ENCODE data around the gene SPAG6. TPM values are rescaled to one million over a fixed set of nuclear protein-coding genes. Genes with fewer than 3 reads are reported as not detected.

Gene SPAG6
- polyA plus RNA-seq, 3 donors: 0.11 to 0.13 TPM; not detected in 1

GRCh38 chr10:22341190-22341925, 3.9 kb upstream of the SPAG6 start:
- H3K9ac ChIP-seq (ENCODE audit: insufficient read depth, low read length, poor library complexity, severe bottlenecking): peak overlapping the region; percentile 92
- Mint-ChIP-seq H3K36me3 (peaks cover 2 to 21% of the 10 kb centered on the region in 2 donors), H3K4me3 (peak overlapping the region; percentile 79 to 94), H3K27me3 (ENCODE audit: low read depth in 3 of 3) (peaks cover 84 to 93% (median 85%) of the 10 kb centered on the region in 3 donors), H3K9me3 (peaks cover 3 to 36% (median 25%) of the 10 kb centered on the region in 7 donors), H3K4me1 (peaks cover 42% of the 10 kb centered on the region), H3K27ac (peak overlapping the region in 6 of 7 donors; percentile 51 to 71 (median 62))
- H3K36me3 ChIP-seq (replicated peaks in 1 of 2; ENCODE audit: control insufficient read depth in 1 of 2, insufficient read depth in 2 of 2, low read length in 2 of 2): no peaks in the 10 kb centered on the region
- peak overlapping the region; percentile 50 to 87 (median 76) for H3K4me3 ChIP-seq (replicated peaks in 1 of 3; ENCODE audit: low read depth in 2 of 3, low read length in 3 of 3)
- no peaks in the 10 kb centered on the region for H4K20me1 ChIP-seq (ENCODE audit: insufficient read depth, low read length)
- peak overlapping the region; percentile 78 for H3K4me2 ChIP-seq (replicated peaks; ENCODE audit: extremely low read depth, low read length, poor library complexity, severe bottlenecking)
- H3K27ac ChIP-seq (ENCODE audit: low read depth in 1 of 2, low read length in 2 of 2): peak overlapping the region in 1 of 2 donors; percentile 80
- H2AFZ ChIP-seq (ENCODE audit: insufficient read depth, low read depth, low read length, poor library complexity, severe bottlenecking): peak overlapping the region; percentile 89
- H3K9me3 ChIP-seq (replicated peaks in 1 of 2; ENCODE audit: control insufficient read depth in 1 of 2, insufficient read depth in 1 of 2, low read length in 2 of 2): peaks cover 4 to 49% of the 10 kb centered on the region in 2 donors
- TF ChIP-seq CTCF (IDR thresholded peaks at IDR 0.05): no peak
- peak in 1 of 3 donors; percentile 38 for DNase-seq
- intact Hi-C loops (cut with micrococcal nuclease): loop anchor here (10.0 kb wide), 3 partner anchors 93 to 827 kb away; partner anchors contain the start of gene DNAJC1 (in 1 of the 2)
- WGBS (ENCODE audit: insufficient coverage): 1% methylated on average over 36 of the region's 40 CpGs
- H3K79me2 ChIP-seq (ENCODE audit: insufficient read depth, low read length): no peaks in the 10 kb centered on the region
- peaks cover 80 to 90% of the 10 kb centered on the region in 2 donors for H3K27me3 ChIP-seq (ENCODE audit: control insufficient read depth in 2 of 2, insufficient read depth in 2 of 2, low read length in 2 of 2)
- H3K4me1 ChIP-seq (ENCODE audit: control insufficient read depth in 1 of 2, insufficient read depth in 2 of 2, low read length in 2 of 2): peaks cover 28 to 37% of the 10 kb centered on the region in 2 donors

GRCh38 chr10:22341926-22342196, 3.4 kb upstream of the SPAG6 start:
- H3K36me3 ChIP-seq (replicated peaks in 1 of 2; ENCODE audit: control insufficient read depth in 1 of 2, insufficient read depth in 2 of 2, low read length in 2 of 2): no peaks in the 10 kb centered on the region
- H2AFZ ChIP-seq (ENCODE audit: insufficient read depth, low read depth, low read length, poor library complexity, severe bottlenecking): no peak overlapping the region
- peak overlapping the region in 1 of 2 donors; percentile 94 for H3K4me3 Mint-ChIP-seq
- H3K79me2 ChIP-seq (ENCODE audit: insufficient read depth, low read length): no peaks in the 10 kb centered on the region
- peaks cover 84 to 92% (median 85%) of the 10 kb centered on the region in 3 donors for H3K27me3 Mint-ChIP-seq (ENCODE audit: low read depth in 3 of 3)
- no peak overlapping the region for H3K9ac ChIP-seq (ENCODE audit: insufficient read depth, low read length, poor library complexity, severe bottlenecking)
- peaks cover 4 to 32% (median 22%) of the 10 kb centered on the region in 7 donors for H3K9me3 Mint-ChIP-seq
- no peak for TF ChIP-seq CTCF (IDR thresholded peaks at IDR 0.05)
- no peak overlapping the region for H3K27ac ChIP-seq (ENCODE audit: low read depth in 1 of 2, low read length in 2 of 2)
- peaks cover 80 to 90% of the 10 kb centered on the region in 2 donors for H3K27me3 ChIP-seq (ENCODE audit: control insufficient read depth in 2 of 2, insufficient read depth in 2 of 2, low read length in 2 of 2)
- H3K4me1 Mint-ChIP-seq: peaks cover 38% of the 10 kb centered on the region
- no peaks in the 10 kb centered on the region for H4K20me1 ChIP-seq (ENCODE audit: insufficient read depth, low read length)
- WGBS (ENCODE audit: insufficient coverage): no CpG with 5 or more reads among the region's 3 CpGs
- peak overlapping the region in 1 of 3 experiments; percentile 76 for H3K4me3 ChIP-seq (replicated peaks in 1 of 3; ENCODE audit: low read depth in 2 of 3, low read length in 3 of 3)
- peaks cover 4 to 46% of the 10 kb centered on the region in 2 donors for H3K9me3 ChIP-seq (replicated peaks in 1 of 2; ENCODE audit: control insufficient read depth in 1 of 2, insufficient read depth in 1 of 2, low read length in 2 of 2)
- DNase-seq: no peak
- intact Hi-C loops (cut with micrococcal nuclease): loop anchor here (10.0 kb wide), 3 partner anchors 93 to 827 kb away; partner anchors contain the start of gene DNAJC1 (in 1 of the 2)
- peaks cover 2 to 23% of the 10 kb centered on the region in 2 donors for H3K36me3 Mint-ChIP-seq
- H3K4me2 ChIP-seq (replicated peaks; ENCODE audit: extremely low read depth, low read length, poor library complexity, severe bottlenecking): peak overlapping the region; percentile 78
- peaks cover 23 to 32% of the 10 kb centered on the region in 2 donors for H3K4me1 ChIP-seq (ENCODE audit: control insufficient read depth in 1 of 2, insufficient read depth in 2 of 2, low read length in 2 of 2)
- H3K27ac Mint-ChIP-seq: no peak overlapping the region

All from CD14-positive monocyte (primary cell).